Colonic mucosa (tissue), 4 donors: ENCODE results near the gene PNPLA3. TPM values are rescaled to one million over a fixed set of nuclear protein-coding genes. Genes with fewer than 3 reads are reported as not detected.

Experiments used
- DNase-seq: peaks from one replicate; pipeline ENCODE4 v3.0.0-alpha.2; 2020
- H3K27ac ChIP-seq: fragments of 200-600 bp; one replicate; pipeline ENCODE4 v1.8.0; 2021
- H3K27me3 ChIP-seq: fragments of 200-600 bp; one replicate; pipeline ENCODE4 v1.8.0; 2021
- H3K36me3 ChIP-seq: fragments of 200-600 bp; one replicate; pipeline ENCODE4 v1.8.0; 2021
- H3K4me1 ChIP-seq: fragments of 200-600 bp; one replicate; pipeline ENCODE4 v1.8.0; 2021; ENCODE audit warnings: mild to moderate bottlenecking
- H3K4me3 ChIP-seq: fragments of 200-600 bp; one replicate; pipeline ENCODE4 v1.8.0; 2021
- H3K9ac ChIP-seq, 2 donors: one replicate each; pipeline ENCODE4 v1.7.0; 2013; ENCODE audit warnings: control low read depth in 2 of 2, low read depth in 2 of 2, low read length in 2 of 2
- H3K9me3 ChIP-seq: fragments of 200-600 bp; one replicate; pipeline ENCODE4 v1.8.0; 2021
- CTCF ChIP-seq: fragments of 200-600 bp; IDR thresholded peaks from one replicate; pipeline ENCODE4 v1.8.0; 2022; ENCODE audit warnings: antibody characterized with exemption, mild to moderate bottlenecking
- intact Hi-C: fragments of 100-400 bp; cut with DNase I; formaldehyde crosslinking; loops from one replicate; pipeline ENCODE4 v1.14.1; 2022
- total RNA-seq, 2 donors: library from RNA; stranded (reverse); fragmentation: NEBNext Ultra II Directional in 1 of 2; extraction: Animal tissue kit (Norgen Biotek cat#: 25700) in 1 of 2; gene quantifications; one replicate each; pipeline ENCODE4 v1.2.1, GENCODE V29; 2021
- donor health status: healthy.
- donor health status: DM: no; HTN: no; CAD: no.
- donor health status: DM: no; HTN: no; CAD: no.

Gene PNPLA3
- total RNA-seq, 2 donors from 2014 or later: 0.15 to 1.6 TPM

GRCh38 chr22:43909708-43910107, 13.9 kb upstream of the PNPLA3 start:
- TF ChIP-seq CTCF: no peak
- no peak for DNase-seq
- Histone ChIP-seq H3K4me3 (no peak overlapping the region), H3K36me3 (no peaks in the 10 kb centered on the region), H3K27me3 (no peaks in the 10 kb centered on the region), H3K27ac (no peak overlapping the region), H3K9ac (no peak overlapping the region), H3K9me3 (no peaks in the 10 kb centered on the region), H3K4me1 (no peaks in the 10 kb centered on the region)
- intact Hi-C loops: loop anchor here (10.0 kb wide), 1 partner anchor 65 kb away; no protein-coding TSS in a partner anchor

GRCh38 chr22:43910178-43910695, 13.4 kb upstream of the PNPLA3 start:
- H3K9me3 ChIP-seq: no peaks in the 10 kb centered on the region
- no peak overlapping the region for H3K27ac ChIP-seq
- no peak for DNase-seq

DNA sequence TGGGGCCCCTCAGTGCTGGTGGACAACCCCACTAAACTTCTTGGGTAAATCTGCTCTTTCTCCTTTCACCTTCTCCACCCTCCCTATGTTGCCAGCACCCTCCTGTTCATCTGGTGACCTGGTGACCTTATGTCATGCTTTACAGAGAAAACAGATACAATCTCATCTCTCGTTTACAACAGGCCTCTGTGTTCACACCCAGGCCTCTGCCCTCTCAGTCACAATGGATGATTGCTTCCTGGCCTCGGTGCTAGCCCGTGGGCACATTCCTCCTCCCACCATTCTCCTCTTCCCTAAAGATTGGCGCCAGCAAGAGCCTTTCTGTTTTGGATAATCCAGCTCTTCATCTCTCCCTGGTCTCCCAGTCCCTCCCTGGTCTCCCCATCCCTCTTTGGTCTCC, 12.3 kb upstream of the PNPLA3 start:
- Histone ChIP-seq H3K9ac (no peak overlapping the region), H3K4me1 (no peaks in the 10 kb centered on the region), H3K36me3 (no peaks in the 10 kb centered on the region), H3K4me3 (no peak overlapping the region), H3K9me3 (no peaks in the 10 kb centered on the region), H3K27me3 (no peaks in the 10 kb centered on the region), H3K27ac (no peak overlapping the region)
- DNase-seq: no peak
- intact Hi-C loops: no loop called here
- no peak for TF ChIP-seq CTCF

More at GRCh38 chr22:43910178-43910695, 13.4 kb upstream of the PNPLA3 start:
- TF ChIP-seq CTCF: no peak
- intact Hi-C loops: no loop called here
- H3K4me3 ChIP-seq: no peak overlapping the region
- no peaks in the 10 kb centered on the region for H3K27me3 ChIP-seq
- H3K4me1 ChIP-seq: no peaks in the 10 kb centered on the region
- no peak overlapping the region for H3K9ac ChIP-seq
- no peaks in the 10 kb centered on the region for H3K36me3 ChIP-seq

DNA sequence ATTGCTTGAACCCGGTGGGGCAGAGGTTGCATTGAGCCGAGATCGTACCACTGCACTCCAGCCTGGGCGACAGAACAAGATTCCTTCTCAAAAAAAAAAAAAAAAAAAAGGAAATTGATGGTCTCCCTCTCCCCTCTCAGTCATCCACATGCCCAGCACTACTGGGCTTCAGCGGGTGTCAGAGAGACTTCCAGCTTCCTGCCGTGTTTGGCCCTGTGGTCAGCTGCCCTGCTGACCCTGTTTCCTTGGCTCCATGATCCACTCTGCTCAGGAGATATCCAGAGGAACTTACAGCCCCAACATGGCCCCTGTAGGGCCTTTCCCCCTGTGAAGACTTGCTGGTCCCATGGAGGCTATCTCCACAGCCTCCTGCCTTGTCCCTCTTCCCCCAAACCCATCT, 6.1 kb upstream of the PNPLA3 start:
- H3K36me3 ChIP-seq: no peaks in the 10 kb centered on the region
- H3K4me3 ChIP-seq: no peak overlapping the region
- no peaks in the 10 kb centered on the region for H3K9me3 ChIP-seq
- no peak overlapping the region for H3K9ac ChIP-seq
- intact Hi-C loops: no loop called here
- no peak for TF ChIP-seq CTCF
- DNase-seq: no peak
- no peaks in the 10 kb centered on the region for H3K27me3 ChIP-seq
- no peaks in the 10 kb centered on the region for H3K4me1 ChIP-seq
- no peak overlapping the region for H3K27ac ChIP-seq

DNA sequence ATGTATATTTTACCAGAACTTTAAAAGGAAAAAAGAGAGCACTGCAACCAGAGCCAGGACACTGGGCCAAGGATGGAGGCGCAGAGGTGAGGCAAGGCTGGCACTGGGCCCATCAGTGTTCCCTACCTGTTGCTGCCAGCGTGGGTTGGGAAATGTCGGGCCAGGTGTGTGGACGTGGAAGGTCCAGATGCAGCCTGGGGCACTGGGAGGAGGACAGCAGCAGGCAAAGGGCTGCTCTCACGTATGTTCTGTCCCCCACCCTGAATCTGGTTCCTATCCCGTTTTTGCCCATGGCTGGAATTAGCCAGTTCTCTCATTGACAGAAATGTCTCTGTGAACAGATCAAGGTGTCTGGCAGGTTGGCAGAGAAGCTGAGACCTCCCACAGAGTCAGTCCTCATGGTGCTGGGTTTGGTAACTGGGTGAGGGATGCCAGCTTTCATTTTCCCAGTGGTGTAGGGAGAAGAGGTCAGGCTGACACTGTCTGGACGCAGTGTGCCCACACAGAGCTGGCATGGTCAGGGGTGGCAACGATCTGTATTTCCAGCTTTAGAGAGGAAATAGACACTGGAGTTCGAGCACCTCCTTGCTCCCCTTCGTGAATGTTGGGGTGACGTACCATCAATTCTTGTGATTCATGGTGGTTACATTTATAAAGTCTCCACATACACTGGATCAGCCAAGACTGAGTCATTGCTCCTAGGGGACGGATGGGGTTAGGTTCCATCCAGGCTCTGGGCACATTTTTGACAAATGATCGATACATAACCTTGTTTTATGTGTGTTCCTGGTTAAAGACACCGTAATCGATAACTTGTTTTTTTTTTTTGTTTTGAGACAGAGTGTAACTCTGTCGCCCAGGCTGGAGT, 4.3 kb upstream of the PNPLA3 start:
- Histone ChIP-seq H3K36me3 (no peaks in the 10 kb centered on the region), H3K4me3 (no peak overlapping the region), H3K4me1 (peaks cover 6% of the 10 kb centered on the region), H3K27ac (no peak overlapping the region), H3K9ac (no peak overlapping the region), H3K9me3 (no peaks in the 10 kb centered on the region), H3K27me3 (peaks cover 6% of the 10 kb centered on the region)
- intact Hi-C loops: no loop called here
- no peak for TF ChIP-seq CTCF
- no peak for DNase-seq
